Measurements from ENCODE around the gene RBM26.

RBM26 gene

DNA sequence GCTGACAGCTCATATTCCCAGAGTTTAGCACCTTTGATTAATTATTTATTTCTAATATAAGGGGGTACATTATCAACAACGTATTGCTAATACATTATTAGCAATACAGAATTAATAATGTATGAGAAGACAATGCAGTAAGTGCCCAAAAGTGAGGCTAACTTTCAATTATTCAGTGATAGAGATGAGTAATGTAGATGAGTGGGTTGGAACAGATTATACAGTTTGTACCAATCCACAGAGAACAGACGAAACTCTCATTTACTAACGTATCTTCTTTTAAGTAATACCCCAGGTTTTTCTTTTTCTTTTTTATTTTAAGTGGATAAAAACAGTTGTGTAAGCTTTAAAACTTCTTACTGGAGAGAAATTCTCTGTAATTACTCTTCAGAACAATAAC, 36.7 kb upstream of the RBM26 start:
- Histone ChIP-seq H3K27me3 (ENCODE audit: control insufficient read depth in 1 of 2, insufficient read depth in 2 of 2, low read length in 2 of 2) (no peaks in the 10 kb centered on the region), H3K27ac (ENCODE audit: low read depth, low read length) (no peak overlapping the region), H3K9me3 (ENCODE audit: control insufficient read depth in 1 of 2, low read length in 2 of 2) (no peaks in the 10 kb centered on the region), H3K4me1 (ENCODE audit: control insufficient read depth in 1 of 2, insufficient read depth in 2 of 2, low read length in 2 of 2) (peaks cover 4 to 25% of the 10 kb centered on the region in 2 donors), H3K9ac (ENCODE audit: low read depth in 1 of 2, low read length in 2 of 2) (no peak overlapping the region), H3K36me3 (ENCODE audit: control insufficient read depth in 1 of 2, insufficient read depth in 2 of 2, low read length in 2 of 2) (no peaks in the 10 kb centered on the region), H3K4me3 (ENCODE audit: low read depth in 1 of 2, low read length in 2 of 2) (no peak overlapping the region)

- H3K9me3 ChIP-seq (ENCODE audit: control insufficient read depth in 1 of 2, low read length in 2 of 2), result no peaks in the 10 kb centered on the region
- no peak overlapping the region for H3K4me3 ChIP-seq (ENCODE audit: low read depth in 1 of 2, low read length in 2 of 2)
- H3K27ac ChIP-seq (ENCODE audit: low read depth, low read length), result peak overlapping the region; percentile 68
- no peaks in the 10 kb centered on the region for H3K36me3 ChIP-seq (ENCODE audit: control insufficient read depth in 1 of 2, insufficient read depth in 2 of 2, low read length in 2 of 2)
- H3K4me1 ChIP-seq (ENCODE audit: control insufficient read depth in 1 of 2, insufficient read depth in 2 of 2, low read length in 2 of 2), result peaks cover 4 to 25% of the 10 kb centered on the region in 2 donors
- peak overlapping the region in 1 of 2 donors; percentile 8 for H3K9ac ChIP-seq (ENCODE audit: low read depth in 1 of 2, low read length in 2 of 2)
- H3K27me3 ChIP-seq (ENCODE audit: control insufficient read depth in 1 of 2, insufficient read depth in 2 of 2, low read length in 2 of 2), result no peaks in the 10 kb centered on the region
Measured at GRCh38 chr13:79442221-79442620, 36.2 kb upstream of the RBM26 start.

DNA sequence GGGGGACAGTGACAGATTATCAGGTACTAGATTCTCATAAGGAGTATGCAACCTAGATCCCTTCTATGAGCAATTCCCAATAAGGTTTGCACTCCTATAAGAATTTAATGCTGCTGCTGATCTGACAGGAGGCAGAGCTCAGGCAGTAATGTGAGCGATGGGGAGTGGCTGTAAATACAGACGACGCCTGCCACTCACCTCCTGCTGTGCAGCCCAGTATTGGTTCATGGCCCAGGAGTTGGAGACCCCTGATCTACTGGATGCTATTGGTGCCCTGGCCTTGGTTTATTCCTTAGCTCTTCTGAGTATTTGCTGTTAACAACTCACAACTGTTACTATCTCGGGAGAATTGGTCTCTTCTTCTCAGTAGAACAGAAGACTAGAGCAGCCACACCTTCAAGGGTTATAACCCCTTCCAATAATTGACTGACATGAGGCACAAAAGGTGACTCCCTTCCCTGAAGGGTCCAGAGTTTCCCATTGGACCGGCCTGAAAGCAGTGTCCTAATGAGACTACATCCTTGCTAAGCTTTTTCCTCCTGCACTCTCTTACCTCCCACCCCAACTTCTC, 35.0 kb upstream of the RBM26 start:
- Histone ChIP-seq H3K9me3 (ENCODE audit: control insufficient read depth in 1 of 2, low read length in 2 of 2) (no peaks in the 10 kb centered on the region), H3K9ac (ENCODE audit: low read depth in 1 of 2, low read length in 2 of 2) (peak overlapping the region in 1 of 2 donors; percentile 46), H3K27me3 (ENCODE audit: control insufficient read depth in 1 of 2, insufficient read depth in 2 of 2, low read length in 2 of 2) (no peaks in the 10 kb centered on the region), H3K36me3 (ENCODE audit: control insufficient read depth in 1 of 2, insufficient read depth in 2 of 2, low read length in 2 of 2) (no peaks in the 10 kb centered on the region), H3K4me1 (ENCODE audit: control insufficient read depth in 1 of 2, insufficient read depth in 2 of 2, low read length in 2 of 2) (peaks cover 4 to 25% of the 10 kb centered on the region in 2 donors), H3K4me3 (ENCODE audit: low read depth in 1 of 2, low read length in 2 of 2) (peak overlapping the region; percentile 43 to 65), H3K27ac (ENCODE audit: low read depth, low read length) (peak overlapping the region; percentile 75)

DNA sequence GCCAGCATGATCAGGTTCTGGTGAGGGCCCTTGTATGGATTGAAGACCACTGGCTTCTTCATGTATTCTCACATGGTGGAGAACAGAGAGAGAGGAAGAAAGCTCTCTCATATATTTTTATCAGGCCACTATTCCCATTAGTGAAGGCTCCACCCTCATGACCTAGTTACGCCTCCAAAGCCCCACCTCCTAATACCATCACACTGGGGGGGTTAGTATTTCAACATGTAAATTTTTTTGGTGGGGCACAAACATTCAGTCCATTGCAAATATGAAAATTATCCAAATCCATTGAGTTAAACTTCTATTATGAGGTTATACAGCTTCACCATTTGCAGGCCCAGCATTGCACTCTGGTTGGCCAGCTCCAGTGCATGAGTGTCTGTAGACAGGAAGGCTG, 33.2 kb upstream of the RBM26 start:
- no peak overlapping the region for H3K27ac ChIP-seq (ENCODE audit: low read depth, low read length)
- H3K4me3 ChIP-seq (ENCODE audit: low read depth in 1 of 2, low read length in 2 of 2), result no peak overlapping the region
- H3K9ac ChIP-seq (ENCODE audit: low read depth in 1 of 2, low read length in 2 of 2), result no peak overlapping the region
- H3K27me3 ChIP-seq (ENCODE audit: control insufficient read depth in 1 of 2, insufficient read depth in 2 of 2, low read length in 2 of 2), result no peaks in the 10 kb centered on the region
- no peaks in the 10 kb centered on the region for H3K9me3 ChIP-seq (ENCODE audit: control insufficient read depth in 1 of 2, low read length in 2 of 2)
- H3K4me1 ChIP-seq (ENCODE audit: control insufficient read depth in 1 of 2, insufficient read depth in 2 of 2, low read length in 2 of 2), result peaks cover 4 to 18% of the 10 kb centered on the region in 2 donors
- H3K36me3 ChIP-seq (ENCODE audit: control insufficient read depth in 1 of 2, insufficient read depth in 2 of 2, low read length in 2 of 2), result no peaks in the 10 kb centered on the region

DNA sequence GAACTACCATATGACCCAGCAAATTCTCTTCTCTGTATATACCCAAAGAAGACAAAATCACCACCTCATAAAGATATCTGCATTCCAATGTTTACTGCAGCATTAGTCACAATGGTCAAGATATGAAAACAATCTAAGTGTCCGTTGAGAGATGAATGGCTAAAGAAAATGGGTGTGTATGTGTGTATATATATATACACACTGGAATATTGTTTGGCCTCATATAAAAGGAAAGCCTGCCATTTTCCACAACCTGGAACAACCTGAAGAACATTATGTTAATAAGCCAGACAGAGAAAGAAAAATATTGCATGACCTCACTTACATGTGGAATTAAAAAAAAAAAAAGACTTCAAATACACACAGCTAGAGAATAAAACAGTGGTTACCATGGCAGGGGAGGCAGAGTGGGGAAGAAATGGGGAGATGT, 29.5 kb upstream of the RBM26 start:
- Histone ChIP-seq H3K9ac (ENCODE audit: low read depth in 1 of 2, low read length in 2 of 2) (no peak overlapping the region), H3K9me3 (ENCODE audit: control insufficient read depth in 1 of 2, low read length in 2 of 2) (no peaks in the 10 kb centered on the region), H3K27ac (ENCODE audit: low read depth, low read length) (no peak overlapping the region), H3K27me3 (ENCODE audit: control insufficient read depth in 1 of 2, insufficient read depth in 2 of 2, low read length in 2 of 2) (no peaks in the 10 kb centered on the region), H3K36me3 (ENCODE audit: control insufficient read depth in 1 of 2, insufficient read depth in 2 of 2, low read length in 2 of 2) (no peaks in the 10 kb centered on the region), H3K4me3 (ENCODE audit: low read depth in 1 of 2, low read length in 2 of 2) (no peak overlapping the region), H3K4me1 (ENCODE audit: control insufficient read depth in 1 of 2, insufficient read depth in 2 of 2, low read length in 2 of 2) (peaks cover 0 to 6% of the 10 kb centered on the region in 2 donors)

DNA sequence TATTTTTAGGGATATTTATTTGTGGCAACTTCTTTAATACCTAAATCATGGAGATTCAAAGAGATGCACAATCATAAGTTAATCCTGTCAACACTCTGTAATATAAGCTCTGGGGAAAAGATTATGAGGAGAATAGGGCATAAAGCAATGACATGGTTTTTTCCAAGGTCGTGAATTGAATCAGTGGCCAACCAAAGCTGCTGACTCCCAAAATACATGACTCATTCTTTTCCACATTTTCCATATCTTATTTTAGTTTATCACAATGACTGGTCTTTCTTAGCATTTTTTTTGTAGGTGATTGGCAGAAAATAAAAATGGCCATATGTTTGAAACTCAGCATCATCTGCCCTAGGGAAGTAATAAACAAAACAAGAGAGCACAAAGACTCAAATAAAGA, 28.5 kb upstream of the RBM26 start:
- Histone ChIP-seq H3K36me3 (ENCODE audit: control insufficient read depth in 1 of 2, insufficient read depth in 2 of 2, low read length in 2 of 2) (no peaks in the 10 kb centered on the region), H3K4me3 (ENCODE audit: low read depth in 1 of 2, low read length in 2 of 2) (no peak overlapping the region), H3K9ac (ENCODE audit: low read depth in 1 of 2, low read length in 2 of 2) (no peak overlapping the region), H3K4me1 (ENCODE audit: control insufficient read depth in 1 of 2, insufficient read depth in 2 of 2, low read length in 2 of 2) (no peaks in the 10 kb centered on the region), H3K27me3 (ENCODE audit: control insufficient read depth in 1 of 2, insufficient read depth in 2 of 2, low read length in 2 of 2) (no peaks in the 10 kb centered on the region), H3K27ac (ENCODE audit: low read depth, low read length) (no peak overlapping the region), H3K9me3 (ENCODE audit: control insufficient read depth in 1 of 2, low read length in 2 of 2) (no peaks in the 10 kb centered on the region)

GRCh38 chr13:79432992-79433391, 26.9 kb upstream of the RBM26 start:
- Histone ChIP-seq H3K4me3 (ENCODE audit: low read depth in 1 of 2, low read length in 2 of 2) (no peak overlapping the region), H3K36me3 (ENCODE audit: control insufficient read depth in 1 of 2, insufficient read depth in 2 of 2, low read length in 2 of 2) (no peaks in the 10 kb centered on the region), H3K27me3 (ENCODE audit: control insufficient read depth in 1 of 2, insufficient read depth in 2 of 2, low read length in 2 of 2) (no peaks in the 10 kb centered on the region), H3K9me3 (ENCODE audit: control insufficient read depth in 1 of 2, low read length in 2 of 2) (no peaks in the 10 kb centered on the region), H3K4me1 (ENCODE audit: control insufficient read depth in 1 of 2, insufficient read depth in 2 of 2, low read length in 2 of 2) (no peaks in the 10 kb centered on the region), H3K9ac (ENCODE audit: low read depth in 1 of 2, low read length in 2 of 2) (no peak overlapping the region), H3K27ac (ENCODE audit: low read depth, low read length) (no peak overlapping the region)

GRCh38 chr13:79432086-79432485, 26.0 kb upstream of the RBM26 start:
- H3K9ac ChIP-seq (ENCODE audit: low read depth in 1 of 2, low read length in 2 of 2), result no peak overlapping the region
- H3K36me3 ChIP-seq (ENCODE audit: control insufficient read depth in 1 of 2, insufficient read depth in 2 of 2, low read length in 2 of 2), result no peaks in the 10 kb centered on the region
- no peaks in the 10 kb centered on the region for H3K27me3 ChIP-seq (ENCODE audit: control insufficient read depth in 1 of 2, insufficient read depth in 2 of 2, low read length in 2 of 2)
- no peaks in the 10 kb centered on the region for H3K4me1 ChIP-seq (ENCODE audit: control insufficient read depth in 1 of 2, insufficient read depth in 2 of 2, low read length in 2 of 2)
- H3K27ac ChIP-seq (ENCODE audit: low read depth, low read length), result no peak overlapping the region
- no peak overlapping the region for H3K4me3 ChIP-seq (ENCODE audit: low read depth in 1 of 2, low read length in 2 of 2)
- no peaks in the 10 kb centered on the region for H3K9me3 ChIP-seq (ENCODE audit: control insufficient read depth in 1 of 2, low read length in 2 of 2)

DNA sequence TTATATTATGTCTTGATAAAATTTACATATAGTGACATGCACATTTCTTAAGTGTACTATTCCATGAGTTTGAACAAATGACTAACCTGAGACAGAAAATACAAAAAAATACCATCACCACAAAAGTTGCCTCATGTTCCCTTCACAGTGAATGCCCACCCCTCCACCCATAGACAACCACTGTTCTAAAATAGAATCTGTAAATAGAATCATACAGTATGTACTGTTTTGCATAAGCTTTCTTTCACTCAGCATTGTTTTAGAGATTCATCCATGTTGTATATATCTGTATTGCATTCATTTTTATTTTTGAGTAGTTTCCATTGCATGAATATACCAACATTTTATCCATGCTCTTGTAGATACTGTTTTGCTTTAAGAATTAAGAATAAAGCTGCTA, 23.3 kb upstream of the RBM26 start:
- H3K4me3 ChIP-seq (ENCODE audit: low read depth in 1 of 2, low read length in 2 of 2), result no peak overlapping the region
- no peaks in the 10 kb centered on the region for H3K36me3 ChIP-seq (ENCODE audit: control insufficient read depth in 1 of 2, insufficient read depth in 2 of 2, low read length in 2 of 2)
- H3K9ac ChIP-seq (ENCODE audit: low read depth in 1 of 2, low read length in 2 of 2), result no peak overlapping the region
- H3K9me3 ChIP-seq (ENCODE audit: control insufficient read depth in 1 of 2, low read length in 2 of 2), result no peaks in the 10 kb centered on the region
- no peaks in the 10 kb centered on the region for H3K27me3 ChIP-seq (ENCODE audit: control insufficient read depth in 1 of 2, insufficient read depth in 2 of 2, low read length in 2 of 2)
- no peak overlapping the region for H3K27ac ChIP-seq (ENCODE audit: low read depth, low read length)
- no peaks in the 10 kb centered on the region for H3K4me1 ChIP-seq (ENCODE audit: control insufficient read depth in 1 of 2, insufficient read depth in 2 of 2, low read length in 2 of 2)

DNA sequence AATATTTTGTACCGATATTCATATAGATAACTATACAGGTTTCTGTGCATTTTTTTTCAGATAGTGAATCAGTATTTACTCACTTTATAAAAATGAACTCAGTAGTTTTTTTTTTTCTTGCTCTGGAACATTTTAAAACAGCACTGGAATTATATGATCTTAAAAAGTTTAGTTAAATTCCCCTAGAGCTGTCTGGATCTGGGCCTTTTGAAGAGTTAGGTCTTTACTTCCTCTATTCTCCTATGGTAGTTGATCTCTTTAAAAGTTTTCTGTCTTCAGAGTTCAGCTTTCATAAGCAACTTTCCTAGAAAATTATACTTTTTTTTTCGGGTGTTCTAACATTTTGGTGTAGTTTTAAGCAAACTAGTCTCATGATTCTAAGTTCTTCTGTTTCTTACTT, 21.8 kb upstream of the RBM26 start:
- no peaks in the 10 kb centered on the region for H3K36me3 ChIP-seq (ENCODE audit: control insufficient read depth in 1 of 2, insufficient read depth in 2 of 2, low read length in 2 of 2)
- no peak overlapping the region for H3K9ac ChIP-seq (ENCODE audit: low read depth in 1 of 2, low read length in 2 of 2)
- no peaks in the 10 kb centered on the region for H3K9me3 ChIP-seq (ENCODE audit: control insufficient read depth in 1 of 2, low read length in 2 of 2)
- H3K27ac ChIP-seq (ENCODE audit: low read depth, low read length), result no peak overlapping the region
- no peaks in the 10 kb centered on the region for H3K27me3 ChIP-seq (ENCODE audit: control insufficient read depth in 1 of 2, insufficient read depth in 2 of 2, low read length in 2 of 2)
- no peaks in the 10 kb centered on the region for H3K4me1 ChIP-seq (ENCODE audit: control insufficient read depth in 1 of 2, insufficient read depth in 2 of 2, low read length in 2 of 2)
- H3K4me3 ChIP-seq (ENCODE audit: low read depth in 1 of 2, low read length in 2 of 2), result no peak overlapping the region

- Histone ChIP-seq H3K9me3 (ENCODE audit: control insufficient read depth in 1 of 2, low read length in 2 of 2) (no peaks in the 10 kb centered on the region), H3K27me3 (ENCODE audit: control insufficient read depth in 1 of 2, insufficient read depth in 2 of 2, low read length in 2 of 2) (no peaks in the 10 kb centered on the region), H3K4me3 (ENCODE audit: low read depth in 1 of 2, low read length in 2 of 2) (no peak overlapping the region), H3K27ac (ENCODE audit: low read depth, low read length) (no peak overlapping the region), H3K4me1 (ENCODE audit: control insufficient read depth in 1 of 2, insufficient read depth in 2 of 2, low read length in 2 of 2) (no peaks in the 10 kb centered on the region), H3K9ac (ENCODE audit: low read depth in 1 of 2, low read length in 2 of 2) (no peak overlapping the region), H3K36me3 (ENCODE audit: control insufficient read depth in 1 of 2, insufficient read depth in 2 of 2, low read length in 2 of 2) (no peaks in the 10 kb centered on the region)
Measured at GRCh38 chr13:79427265-79427664, 21.2 kb upstream of the RBM26 start.
